CD14-positive monocyte (primary cell): ENCODE results near the gene GFRAL. TPM values are rescaled to one million over a fixed set of nuclear protein-coding genes. Genes with fewer than 3 reads are reported as not detected.

Source experiments
- DNase-seq, 3 donors: peaks; one replicate each; pipeline ENCODE4 v3.0.0-alpha.2; 2011 to 2022
- H2AFZ ChIP-seq: 2 replicates; pipeline ENCODE4 v1.6.0; 2012; ENCODE audit warnings: mild to moderate bottlenecking, low read depth, low read length, inconsistent platforms; ENCODE audit not compliant: insufficient read depth, poor library complexity, severe bottlenecking
- H3K27ac ChIP-seq, 2 donors: 1 replicate in 1 of 2; 2 replicates in 1 of 2; pipeline ENCODE4 v1.5.1; 2012 to 2013; ENCODE audit warnings: low read length in 2 of 2, control low read depth in 1 of 2, inconsistent platforms in 1 of 2, low read depth in 1 of 2, mild to moderate bottlenecking in 1 of 2
- H3K27me3 ChIP-seq, 2 donors: one replicate each; pipeline versions ENCODE4 v1.6.0 to v1.6.1; 2011 to 2013; ENCODE audit warnings: low read length in 2 of 2; ENCODE audit not compliant: control insufficient read depth in 2 of 2, insufficient read depth in 2 of 2
- H3K36me3 ChIP-seq, 2 donors: replicated peaks in 1 of 2; 1 replicate in 1 of 2; 2 replicates in 1 of 2; pipeline versions ENCODE4 v1.5.1 to v1.6.1; 2012 to 2013; ENCODE audit warnings: low read length in 2 of 2, control low read depth in 1 of 2, inconsistent platforms in 1 of 2, mild to moderate bottlenecking in 1 of 2; ENCODE audit not compliant: insufficient read depth in 2 of 2, control insufficient read depth in 1 of 2
- H3K4me1 ChIP-seq, 2 donors: 1 replicate in 1 of 2; 2 replicates in 1 of 2; pipeline versions ENCODE4 v1.5.1 to v1.6.1; 2012 to 2013; ENCODE audit warnings: low read length in 2 of 2, control low read depth in 1 of 2, inconsistent platforms in 1 of 2, mild to moderate bottlenecking in 1 of 2, moderate library complexity in 1 of 2; ENCODE audit not compliant: insufficient read depth in 2 of 2, control insufficient read depth in 1 of 2
- H3K4me2 ChIP-seq: replicated peaks from 2 replicates; pipeline ENCODE3; 2012; ENCODE audit warnings: low read length, moderate library complexity, mild to moderate bottlenecking; ENCODE audit not compliant: poor library complexity, severe bottlenecking; ENCODE audit errors: extremely low read depth
- H3K4me3 ChIP-seq, 3 experiments: fragments of 200-600 bp in 1 of 3; sonication (generic) in 1 of 3; replicated peaks in 1 of 3; 1 replicate in 2 of 3; 2 replicates in 1 of 3; pipeline ENCODE4 v1.5.1; 2011 to 2013; ENCODE audit warnings: low read length in 3 of 3, mild to moderate bottlenecking in 3 of 3, control low read depth in 2 of 3, low read depth in 2 of 3, inconsistent platforms in 1 of 3, moderate library complexity in 1 of 3
- H3K79me2 ChIP-seq: 2 replicates; pipeline ENCODE4 v1.6.0; 2012; ENCODE audit warnings: mild to moderate bottlenecking, control low read depth, inconsistent platforms, low read length, moderate library complexity; ENCODE audit not compliant: insufficient read depth
- H3K9ac ChIP-seq: 2 replicates; pipeline ENCODE4 v1.6.0; 2017; ENCODE audit warnings: low read length, mild to moderate bottlenecking; ENCODE audit not compliant: insufficient read depth, poor library complexity, severe bottlenecking
- H3K9me3 ChIP-seq, 2 donors: replicated peaks in 1 of 2; 1 replicate in 1 of 2; 2 replicates in 1 of 2; pipeline versions ENCODE4 v1.5.1 to v1.6.1; 2012 to 2013; ENCODE audit warnings: low read length in 2 of 2, control low read depth in 1 of 2; ENCODE audit not compliant: control insufficient read depth in 1 of 2, insufficient read depth in 1 of 2
- H4K20me1 ChIP-seq: 2 replicates; pipeline ENCODE4 v1.6.0; 2012; ENCODE audit warnings: mild to moderate bottlenecking, low read length, control low read depth, moderate library complexity; ENCODE audit not compliant: insufficient read depth
- H3K27ac Mint-ChIP-seq, 7 donors: one replicate each; pipeline ENCODE4 v1.8.0; 2020; ENCODE audit warnings: mild to moderate bottlenecking in 7 of 7, mixed read lengths in 7 of 7, moderate library complexity in 6 of 7, inconsistent platforms in 2 of 7
- H3K27me3 Mint-ChIP-seq, 3 donors: one replicate each; pipeline ENCODE4 v1.8.0; 2021 to 2022; ENCODE audit warnings: low read depth in 3 of 3, mild to moderate bottlenecking in 3 of 3, mixed read lengths in 3 of 3, moderate library complexity in 3 of 3, inconsistent platforms in 1 of 3
- H3K36me3 Mint-ChIP-seq, 2 donors: one replicate each; pipeline ENCODE4 v1.8.0; 2020; ENCODE audit warnings: mixed read lengths in 2 of 2, inconsistent platforms in 1 of 2, mild to moderate bottlenecking in 1 of 2
- H3K4me1 Mint-ChIP-seq: one replicate; pipeline ENCODE4 v1.8.0; 2020; ENCODE audit warnings: mild to moderate bottlenecking, mixed read lengths
- H3K4me3 Mint-ChIP-seq, 2 donors: one replicate each; pipeline ENCODE4 v1.8.0; 2020; ENCODE audit warnings: mild to moderate bottlenecking in 2 of 2, mixed read lengths in 2 of 2, moderate library complexity in 1 of 2
- H3K9me3 Mint-ChIP-seq, 7 donors: one replicate each; pipeline ENCODE4 v1.8.0; 2020 to 2022; ENCODE audit warnings: mixed read lengths in 7 of 7, mild to moderate bottlenecking in 6 of 7, moderate library complexity in 6 of 7, inconsistent platforms in 2 of 7
- CTCF ChIP-seq: fragments of 200-600 bp; IDR thresholded peaks from one replicate; pipeline ENCODE4 v1.8.0; 2022; ENCODE audit warnings: antibody characterized with exemption, mild to moderate bottlenecking
- WGBS: methylation state at CpG from one replicate; pipeline ENCODE4 v1.1.5; 2013; ENCODE audit warnings: missing lambda C conversion rate; ENCODE audit not compliant: insufficient coverage; 5-methylcytosine and 5-hydroxymethylcytosine counted together
- intact Hi-C, 2 donors: fragments of 100-400 bp; cut with micrococcal nuclease; formaldehyde crosslinking; loops; one replicate each; pipeline versions ENCODE4 v1.15.0 to v1.15.1; 2023
- polyA plus RNA-seq, 3 donors: library from polyadenylated mRNA; depleted of rRNA in 1 of 3; unstranded in 2 of 3; stranded (reverse) in 1 of 3; fragments of 300-500 nt in 2 of 3; fragments of >200 nt in 1 of 3; fragmentation: Illumina TruSeq in 2 of 3; gene quantifications; 1 replicate in 2 of 3; 2 replicates in 1 of 3; pipeline ENCODE4 v1.2.3, GENCODE V29; 2012 to 2021

Gene GFRAL
- polyA plus RNA-seq, 3 donors: not detected

GRCh38 chr6:55299286-55299985 is 27.8 kb upstream of the GFRAL start:
- H3K9me3 ChIP-seq: no peaks in the 10 kb centered on the region
- no peaks in the 10 kb centered on the region for H4K20me1 ChIP-seq
- no peak for DNase-seq
- no peak overlapping the region for H3K9ac ChIP-seq
- no peaks in the 10 kb centered on the region for H3K36me3 Mint-ChIP-seq
- no peak for TF ChIP-seq CTCF
- H2AFZ ChIP-seq: no peak overlapping the region
- no peak overlapping the region for H3K4me2 ChIP-seq
- no peaks in the 10 kb centered on the region for H3K79me2 ChIP-seq
- intact Hi-C loops: no loop called here
- no peak overlapping the region for H3K27ac ChIP-seq
- no peak overlapping the region for H3K4me3 Mint-ChIP-seq
- H3K27me3 Mint-ChIP-seq: peaks cover 0 to 1% (median 0%) of the 10 kb centered on the region in 3 donors
- 100% methylated on average over 1 of the region's 5 CpGs for WGBS
- H3K4me3 ChIP-seq: no peak overlapping the region
- H3K9me3 Mint-ChIP-seq: peaks cover 0 to under 1% (median 0%) of the 10 kb centered on the region in 7 donors
- H3K27ac Mint-ChIP-seq: no peak overlapping the region
- no peaks in the 10 kb centered on the region for H3K4me1 Mint-ChIP-seq
- H3K36me3 ChIP-seq: no peaks in the 10 kb centered on the region
- no peaks in the 10 kb centered on the region for H3K27me3 ChIP-seq
- no peaks in the 10 kb centered on the region for H3K4me1 ChIP-seq

- no peaks in the 10 kb centered on the region for H3K79me2 ChIP-seq
- WGBS: 75% methylated on average over 1 of the region's 1 CpG
- H3K9me3 ChIP-seq: no peaks in the 10 kb centered on the region
- H3K27me3 Mint-ChIP-seq: no peaks in the 10 kb centered on the region
- H3K4me2 ChIP-seq: no peak overlapping the region
- H3K36me3 Mint-ChIP-seq: no peaks in the 10 kb centered on the region
- no peaks in the 10 kb centered on the region for H4K20me1 ChIP-seq
- H3K27me3 ChIP-seq: no peaks in the 10 kb centered on the region
- H3K4me3 Mint-ChIP-seq: no peak overlapping the region
- TF ChIP-seq CTCF: no peak
- H3K4me1 ChIP-seq: no peaks in the 10 kb centered on the region
- no peak overlapping the region for H3K27ac ChIP-seq
- H3K36me3 ChIP-seq: no peaks in the 10 kb centered on the region
- peaks cover 0 to 7% (median 0%) of the 10 kb centered on the region in 7 donors for H3K9me3 Mint-ChIP-seq
- DNase-seq: no peak
- H3K9ac ChIP-seq: no peak overlapping the region
- H3K4me1 Mint-ChIP-seq: no peaks in the 10 kb centered on the region
- H3K27ac Mint-ChIP-seq: no peak overlapping the region
- no peak overlapping the region for H2AFZ ChIP-seq
- intact Hi-C loops: no loop called here
- H3K4me3 ChIP-seq: no peak overlapping the region
Observed at GRCh38 chr6:55304747-55305146, 22.5 kb upstream of the GFRAL start.
